Sigmoid colon (tissue), 7 donors: ENCODE data around the gene AP1S3. TPM values are rescaled to one million over a fixed set of nuclear protein-coding genes. Genes with fewer than 3 reads are reported as not detected.

Experiments used
- DNase-seq: peaks from one replicate; pipeline ENCODE4 v3.0.0-alpha.2; 2019
- H3K27ac ChIP-seq, 4 donors: fragments of 200-600 bp; sonication (generic); one replicate each; pipeline ENCODE4 v1.5.1; 2016 to 2019; ENCODE audit warnings: mild to moderate bottlenecking in 1 of 4
- H3K27me3 ChIP-seq, 3 donors: fragments of 200-600 bp; sonication (generic); one replicate each; pipeline ENCODE4 v1.5.1; 2019; ENCODE audit warnings: mild to moderate bottlenecking in 1 of 3
- H3K36me3 ChIP-seq, 4 donors: fragments of 200-600 bp; sonication (generic); one replicate each; pipeline ENCODE4 v1.5.1; 2016 to 2019
- H3K4me1 ChIP-seq, 4 donors: fragments of 200-600 bp; sonication (generic); one replicate each; pipeline ENCODE4 v1.5.1; 2017 to 2019
- H3K4me3 ChIP-seq, 4 donors: fragments of 200-600 bp; sonication (generic); one replicate each; pipeline ENCODE4 v1.5.1; 2017 to 2019; ENCODE audit warnings: mild to moderate bottlenecking in 2 of 4, moderate library complexity in 1 of 4
- H3K9me3 ChIP-seq, 4 donors: fragments of 200-600 bp in 3 of 4; sonication (generic) in 3 of 4; one replicate each; pipeline versions ENCODE4 v1.5.1 to v1.6.1; 2013 to 2019
- CTCF ChIP-seq, 4 experiments: fragments of 450-650 bp in 3 of 4; fragments of 200-600 bp in 1 of 4; IDR thresholded peaks; one replicate each; pipeline ENCODE4 v1.5.1; 2016 to 2019; ENCODE audit warnings: antibody characterized with exemption in 4 of 4, mild to moderate bottlenecking in 3 of 4, moderate library complexity in 2 of 4
- EP300 ChIP-seq, 4 donors: sonication (generic); formaldehyde crosslinking; IDR thresholded peaks; one replicate each; pipeline ENCODE4 v1.6.1; 2017; ENCODE audit warnings: antibody characterized with exemption in 4 of 4
- POLR2A ChIP-seq, 2 donors: fragments of 450-650 bp; IDR thresholded peaks; one replicate each; pipeline ENCODE4 v1.6.1; 2016; ENCODE audit warnings: antibody characterized with exemption in 2 of 2, mild to moderate bottlenecking in 2 of 2, moderate library complexity in 2 of 2
- POLR2AphosphoS5 ChIP-seq, 4 donors: sonication (generic); formaldehyde crosslinking; IDR thresholded peaks; one replicate each; pipeline ENCODE4 v1.6.1; 2017; ENCODE audit warnings: antibody characterized with exemption in 4 of 4
- WGBS, 2 donors: extraction: QIAGEN DNeasy Blood & Tissue Kit; methylation state at CpG; one replicate each; pipeline ENCODE4 v1.1.7; 2013; 5-methylcytosine and 5-hydroxymethylcytosine counted together
- intact Hi-C: fragments of 100-400 bp; cut with DNase I; formaldehyde crosslinking; loops from one replicate; pipeline ENCODE4 v1.15.1; 2023
- polyA plus RNA-seq, 3 donors: library from polyadenylated mRNA; stranded (reverse); fragments of 200-250 nt; gene quantifications; one replicate each; pipeline ENCODE4 v1.2.3, GENCODE V29; 2013
- total RNA-seq, 4 donors: library from RNA; depleted of rRNA; stranded (reverse); fragments of >200 nt; gene quantifications; one replicate each; pipeline ENCODE4 v1.1.0, GENCODE V29; 2016
- donor health status: healthy with polysubstance abuse.
- donor health status: Bipolar disorder and iron deficiency.
- donor health status: healthy.

The AP1S3 gene
- total and polyA plus RNA-seq, 7 donors, result 0.14 to 7.2 (median 3.0) TPM; not detected in 2

- WGBS, 2 donors, result 70 to 77% methylated on average over 5 of the region's 5 CpGs
Observed at GRCh38 chr2:223740679-223741078, 96.7 kb downstream of the AP1S3 start.

GRCh38 chr2:223737207-223737606 lies 100.2 kb downstream of the AP1S3 start:
- intact Hi-C loops, result no loop called here
- no peak overlapping the region for H3K4me3 ChIP-seq
- H3K9me3 ChIP-seq, result peaks cover 0 to 2% (median 0%) of the 10 kb centered on the region in 4 donors
- TF ChIP-seq EP300 (IDR thresholded peaks at IDR 0.05) (no peak), POLR2A (IDR thresholded peaks at IDR 0.05) (no peak), CTCF (IDR thresholded peaks at IDR 0.05) (no peak), POLR2AphosphoS5 (IDR thresholded peaks at IDR 0.05) (no peak)
- no peaks in the 10 kb centered on the region for H3K36me3 ChIP-seq
- H3K4me1 ChIP-seq, result no peaks in the 10 kb centered on the region
- 89 to 91% methylated on average over 6 of the region's 6 CpGs for WGBS, 2 donors
- DNase-seq, result no peak
- H3K27ac ChIP-seq, result no peak overlapping the region
- no peaks in the 10 kb centered on the region for H3K27me3 ChIP-seq

More at GRCh38 chr2:223740679-223741078, 96.7 kb downstream of the AP1S3 start:
- TF ChIP-seq CTCF (IDR thresholded peaks at IDR 0.05) (no peak), EP300 (IDR thresholded peaks at IDR 0.05) (no peak), POLR2AphosphoS5 (IDR thresholded peaks at IDR 0.05) (no peak), POLR2A (IDR thresholded peaks at IDR 0.05) (no peak)
- intact Hi-C loops, result no loop called here
- Histone ChIP-seq H3K9me3 (no peaks in the 10 kb centered on the region), H3K27me3 (no peaks in the 10 kb centered on the region), H3K36me3 (no peaks in the 10 kb centered on the region), H3K4me3 (no peak overlapping the region), H3K27ac (no peak overlapping the region), H3K4me1 (no peaks in the 10 kb centered on the region)
- no peak for DNase-seq

DNA sequence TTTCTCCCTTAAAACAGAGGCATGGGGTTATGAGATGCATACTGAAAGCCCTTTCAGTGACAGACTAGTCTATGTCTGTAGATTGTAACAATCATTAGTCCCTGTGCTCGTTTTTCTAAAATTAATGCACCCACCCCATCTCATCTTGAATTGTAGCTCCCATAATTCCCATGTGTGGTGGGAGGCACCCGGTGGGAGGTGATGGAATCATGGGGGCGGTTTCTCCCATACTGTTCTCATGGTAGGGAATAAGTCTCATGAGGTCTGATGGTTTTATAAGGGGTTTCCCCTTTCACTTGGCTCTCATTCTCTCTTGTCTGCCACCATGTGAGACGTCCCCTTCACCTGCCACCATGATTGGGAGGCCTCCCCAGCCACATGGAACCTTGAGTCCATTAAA lies 100.9 kb downstream of the AP1S3 start:
- Histone ChIP-seq H3K9me3 (peaks cover 0 to 2% (median 0%) of the 10 kb centered on the region in 4 donors), H3K4me3 (no peak overlapping the region), H3K36me3 (no peaks in the 10 kb centered on the region), H3K4me1 (no peaks in the 10 kb centered on the region), H3K27ac (no peak overlapping the region), H3K27me3 (no peaks in the 10 kb centered on the region)
- no peak for DNase-seq
- 83% methylated on average over 4 of the region's 4 CpGs for WGBS, 2 donors
- intact Hi-C loops, result no loop called here
- TF ChIP-seq POLR2AphosphoS5 (IDR thresholded peaks at IDR 0.05), result no peak
- no peak for TF ChIP-seq CTCF (IDR thresholded peaks at IDR 0.05)
- no peak for TF ChIP-seq EP300 (IDR thresholded peaks at IDR 0.05)
- no peak for TF ChIP-seq POLR2A (IDR thresholded peaks at IDR 0.05)

- no peak for DNase-seq
- no peaks in the 10 kb centered on the region for H3K4me1 ChIP-seq
- intact Hi-C loops, result no loop called here
- H3K4me3 ChIP-seq, result no peak overlapping the region
- H3K9me3 ChIP-seq, result peaks cover 0 to 2% (median 0%) of the 10 kb centered on the region in 4 donors
- H3K27me3 ChIP-seq, result no peaks in the 10 kb centered on the region
- 92 to 93% methylated on average over 4 of the region's 4 CpGs for WGBS, 2 donors
- no peak overlapping the region for H3K27ac ChIP-seq
- H3K36me3 ChIP-seq, result no peaks in the 10 kb centered on the region
- TF ChIP-seq POLR2AphosphoS5 (IDR thresholded peaks at IDR 0.05) (no peak), CTCF (IDR thresholded peaks at IDR 0.05) (no peak), POLR2A (IDR thresholded peaks at IDR 0.05) (no peak), EP300 (IDR thresholded peaks at IDR 0.05) (no peak)
Observed at GRCh38 chr2:223735659-223736244, 101.6 kb downstream of the AP1S3 start.
